DND-41 (cell line): ENCODE data around the gene FEN1.

ENCODE experiments used
- ATAC-seq: fragments of 200-7000 bp; cut with Tn5 transposase; 3 replicates; pipeline ENCODE4 v1.9.1; 2021; ENCODE audit warnings: low read depth; ENCODE audit not compliant: insufficient read depth
- DNase-seq: peaks from one replicate; pipeline ENCODE4 v3.0.0-alpha.2; 2020
- H2AFZ ChIP-seq: 2 replicates; pipeline ENCODE4 v1.6.0; 2012; ENCODE audit warnings: low read depth, low read length
- H3K27ac ChIP-seq: 2 replicates; pipeline ENCODE4 v1.5.1; 2012; ENCODE audit warnings: low read length, inconsistent platforms
- H3K27me3 ChIP-seq: fragments of 200-600 bp; sonication (generic); 2 replicates; pipeline ENCODE4 v1.6.0; 2012; ENCODE audit warnings: low read length, mild to moderate bottlenecking, inconsistent platforms; ENCODE audit not compliant: insufficient read depth, poor library complexity
- H3K36me3 ChIP-seq: 2 replicates; pipeline ENCODE4 v1.5.1; 2012; ENCODE audit warnings: low read length, inconsistent platforms; ENCODE audit not compliant: insufficient read depth
- H3K4me1 ChIP-seq: 2 replicates; pipeline ENCODE4 v1.5.1; 2012; ENCODE audit warnings: mild to moderate bottlenecking, low read length; ENCODE audit not compliant: insufficient read depth
- H3K4me2 ChIP-seq: 2 replicates; pipeline ENCODE4 v1.6.0; 2012; ENCODE audit warnings: mild to moderate bottlenecking, moderate library complexity, low read length, inconsistent platforms; ENCODE audit not compliant: insufficient read depth
- H3K4me3 ChIP-seq, 2 experiments: fragments of 200-600 bp in 1 of 2; shearing (Covaris generic) in 1 of 2; 2 replicates each; pipeline ENCODE4 v1.5.1; 2012 to 2016; ENCODE audit warnings: inconsistent platforms in 2 of 2, low read length in 2 of 2, mild to moderate bottlenecking in 2 of 2, low read depth in 1 of 2, moderate library complexity in 1 of 2
- H3K79me2 ChIP-seq: 2 replicates; pipeline ENCODE4 v1.6.0; 2012; ENCODE audit warnings: low read length, inconsistent platforms; ENCODE audit not compliant: insufficient read depth
- H3K9ac ChIP-seq: 2 replicates; pipeline ENCODE4 v1.6.0; 2012; ENCODE audit warnings: low read depth, mild to moderate bottlenecking, inconsistent platforms, low read length, moderate library complexity
- H3K9me3 ChIP-seq: 2 replicates; pipeline ENCODE4 v1.5.1; 2012; ENCODE audit warnings: low read length, moderate library complexity, mild to moderate bottlenecking, inconsistent platforms; ENCODE audit not compliant: insufficient read depth, severe bottlenecking
- H4K20me1 ChIP-seq: 2 replicates; pipeline ENCODE4 v1.6.0; 2012; ENCODE audit warnings: low read length; ENCODE audit not compliant: insufficient read depth
- CTCF ChIP-seq: IDR thresholded peaks from 2 replicates; pipeline ENCODE4 v1.5.1; 2012; ENCODE audit warnings: borderline replicate concordance, low read length, moderate library complexity, mild to moderate bottlenecking; ENCODE audit not compliant: poor library complexity, severe bottlenecking; ENCODE audit errors: extremely low read depth
- EZH2 ChIP-seq: IDR thresholded peaks from 3 replicates; pipeline ENCODE4 v1.6.1; 2012; ENCODE audit warnings: borderline replicate concordance, low read depth, mild to moderate bottlenecking, moderate library complexity, low read length, inconsistent platforms; ENCODE audit not compliant: severe bottlenecking

Gene FEN1

GRCh38 chr11:61762798-61763197 lies 29.9 kb upstream of the FEN1 start:
- Histone ChIP-seq H3K9me3 (no peaks in the 10 kb centered on the region), H3K36me3 (no peaks in the 10 kb centered on the region), H3K27me3 (no peaks in the 10 kb centered on the region), H3K79me2 (no peaks in the 10 kb centered on the region), H3K4me1 (no peaks in the 10 kb centered on the region), H3K4me3 (no peak overlapping the region), H2AFZ (no peak overlapping the region), H3K27ac (no peak overlapping the region), H3K9ac (no peak overlapping the region), H3K4me2 (no peak overlapping the region), H4K20me1 (no peaks in the 10 kb centered on the region)
- ATAC-seq: no peak
- DNase-seq: no peak
- TF ChIP-seq EZH2 (no peak), CTCF (no peak)

DNA sequence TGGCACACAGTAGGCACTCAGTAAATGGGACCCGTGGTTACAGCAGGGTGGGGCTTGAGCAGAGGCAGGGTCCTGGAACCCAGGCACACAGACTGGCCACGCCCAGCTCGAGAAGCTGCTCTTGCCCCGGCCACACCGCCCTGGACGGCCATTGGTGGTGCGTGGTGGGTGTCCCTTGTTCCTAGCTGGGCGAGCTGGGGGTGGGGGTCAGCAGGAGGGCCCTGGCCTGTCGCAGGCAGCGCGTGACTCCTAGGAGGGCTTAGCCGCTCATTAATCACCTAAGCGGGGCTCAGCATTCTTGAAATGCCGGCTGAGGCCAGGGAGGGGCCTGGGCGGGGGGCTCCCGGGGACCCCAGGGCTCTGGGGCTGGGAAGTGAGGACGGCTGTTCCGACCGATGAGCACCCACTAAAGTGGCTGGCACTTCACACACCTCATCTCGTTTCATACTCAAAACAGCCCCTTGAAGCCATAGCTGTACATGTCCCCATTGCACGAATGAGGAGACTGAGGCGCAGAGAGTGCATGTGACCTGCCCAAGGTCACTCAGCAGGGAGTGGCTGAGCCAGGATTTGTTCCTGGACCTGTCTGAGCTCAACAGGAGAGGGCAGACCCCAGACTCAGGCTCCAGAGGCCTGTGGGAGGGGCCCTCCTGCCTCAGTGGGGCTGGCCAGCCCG lies 28.6 kb upstream of the FEN1 start:
- H3K4me2 ChIP-seq: no peak overlapping the region
- DNase-seq (no peak), ATAC-seq (no peak)
- H3K27ac ChIP-seq: no peak overlapping the region
- H3K36me3 ChIP-seq: no peaks in the 10 kb centered on the region
- no peak for TF ChIP-seq EZH2
- TF ChIP-seq CTCF: no peak
- no peak overlapping the region for H3K9ac ChIP-seq
- no peaks in the 10 kb centered on the region for H3K27me3 ChIP-seq
- no peak overlapping the region for H2AFZ ChIP-seq
- H3K79me2 ChIP-seq: no peaks in the 10 kb centered on the region
- no peaks in the 10 kb centered on the region for H4K20me1 ChIP-seq
- no peak overlapping the region for H3K4me3 ChIP-seq
- no peaks in the 10 kb centered on the region for H3K4me1 ChIP-seq
- no peaks in the 10 kb centered on the region for H3K9me3 ChIP-seq

- no peaks in the 10 kb centered on the region for H3K4me1 ChIP-seq
- H3K27me3 ChIP-seq: no peaks in the 10 kb centered on the region
- H3K36me3 ChIP-seq: no peaks in the 10 kb centered on the region
- H3K9me3 ChIP-seq: no peaks in the 10 kb centered on the region
- TF ChIP-seq EZH2: no peak
- no peak for TF ChIP-seq CTCF
- H3K79me2 ChIP-seq: no peaks in the 10 kb centered on the region
- no peak overlapping the region for H3K4me2 ChIP-seq
- no peak overlapping the region for H3K27ac ChIP-seq
- ATAC-seq: no peak
- DNase-seq: no peak
- no peak overlapping the region for H2AFZ ChIP-seq
- H4K20me1 ChIP-seq: no peaks in the 10 kb centered on the region
- H3K9ac ChIP-seq: no peak overlapping the region
- H3K4me3 ChIP-seq: no peak overlapping the region
Measured at GRCh38 chr11:61764606-61765260, 28.0 kb upstream of the FEN1 start.
